Activated CD4-positive, alpha-beta T cell treated with anti-CD3 and anti-CD28 coated beads, Interleukin-2, Interleukin-6, amounts not matched to agents 100 ng/mL and 50 ng/mL, durations not matched to agents 16 hours and 8 hours (primary cell): Measurements from ENCODE around the gene TM4SF4.
A peak's percentile ranks its signal among the peaks of the same experiment; 100 is the strongest.

Experiments used
- DNase-seq: peaks from one replicate; pipeline ENCODE4 v3.0.0-alpha.2; 2020

The TM4SF4 gene

DNA sequence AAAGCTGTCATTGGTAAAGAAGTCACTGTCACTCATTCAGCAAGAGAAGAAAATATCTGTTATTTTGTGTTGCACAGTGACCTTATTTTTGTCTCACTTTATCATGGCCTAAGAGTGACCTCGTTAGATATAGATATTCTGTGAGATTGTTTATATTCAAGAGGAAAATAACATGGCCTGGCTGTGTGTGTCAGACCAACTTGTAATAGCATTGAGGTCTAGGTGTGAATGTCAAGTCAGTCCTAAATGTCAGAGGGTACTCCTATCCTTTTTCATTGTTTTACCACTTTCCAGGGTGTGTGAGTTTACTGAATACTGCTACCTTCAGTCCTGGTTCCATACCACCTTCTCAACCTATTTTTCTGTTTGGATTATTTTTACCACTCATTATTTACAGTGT is 18.5 kb upstream of the TM4SF4 start:
- DNase-seq = no peak

- DNase-seq = no peak
Measured at GRCh38 chr3:149459491-149460059, 14.9 kb upstream of the TM4SF4 start.

DNA sequence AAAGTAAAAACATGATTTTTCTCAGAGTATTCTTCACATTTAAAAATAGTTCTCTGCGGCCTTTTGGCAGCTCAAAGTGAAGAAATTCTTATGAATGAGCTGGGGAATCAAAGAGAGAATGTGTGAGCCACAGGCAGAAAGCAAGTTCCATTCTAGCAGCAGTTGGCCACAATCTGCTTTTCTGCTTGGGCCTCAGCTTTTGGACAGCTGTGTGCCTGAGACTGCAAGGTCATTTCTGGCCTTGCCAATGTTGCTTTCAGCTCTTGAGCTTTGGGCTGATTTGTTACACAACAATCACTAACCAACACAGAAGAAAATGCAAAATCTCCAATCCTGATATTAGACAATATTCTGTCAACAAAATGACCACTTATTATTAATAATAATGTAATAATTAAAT is 14.4 kb upstream of the TM4SF4 start:
- DNase-seq = no peak

GRCh38 chr3:149462051-149462450 is 12.4 kb upstream of the TM4SF4 start:
- no peak for DNase-seq

DNA sequence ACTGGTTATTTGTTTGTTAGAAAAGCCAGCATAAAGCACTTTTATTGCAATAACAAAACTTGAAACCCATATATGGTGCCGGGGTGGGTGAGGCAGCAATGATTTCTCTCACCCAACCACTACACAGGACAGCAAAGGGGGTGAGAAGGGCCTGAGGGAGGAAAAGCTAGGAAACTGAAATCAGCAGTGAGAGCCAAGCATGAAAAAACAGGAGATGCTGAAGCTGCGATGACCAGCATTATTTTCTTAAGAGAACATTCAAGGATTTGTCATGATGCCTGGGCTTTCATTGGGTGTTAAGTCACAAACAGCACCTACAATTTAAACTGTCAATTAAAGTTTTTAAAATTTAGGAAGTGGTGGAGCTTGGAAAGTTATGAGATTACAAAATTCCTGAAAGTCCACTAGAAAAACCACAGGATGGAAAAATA is 11.9 kb upstream of the TM4SF4 start:
- DNase-seq = no peak

- DNase-seq = no peak
Measured at GRCh38 chr3:149463921-149464320, 10.6 kb upstream of the TM4SF4 start.

GRCh38 chr3:149464542-149465328 is 9.8 kb upstream of the TM4SF4 start:
- DNase-seq = no peak

- no peak for DNase-seq
Measured at GRCh38 chr3:149465351-149465883, 9.1 kb upstream of the TM4SF4 start.

DNA sequence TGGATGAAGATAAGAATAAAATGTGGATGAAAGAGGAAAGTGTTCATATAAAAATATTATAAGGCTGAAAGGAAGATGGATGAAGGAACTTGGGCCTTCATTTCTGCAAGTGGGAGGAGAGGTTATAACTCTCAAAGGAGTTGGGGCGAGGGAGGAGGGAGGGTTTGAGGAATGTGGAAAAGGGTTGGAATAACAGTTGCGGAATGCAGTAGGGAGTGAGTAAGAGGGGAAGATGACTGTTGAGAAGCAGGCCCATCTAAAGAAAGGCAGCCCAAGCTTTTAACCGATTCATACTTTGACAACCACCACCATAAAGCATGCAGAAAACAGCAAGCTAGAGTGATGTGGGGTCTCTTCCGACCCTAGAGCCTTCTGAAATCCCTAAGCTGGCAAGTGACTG is 8.3 kb upstream of the TM4SF4 start:
- no peak for DNase-seq

DNA sequence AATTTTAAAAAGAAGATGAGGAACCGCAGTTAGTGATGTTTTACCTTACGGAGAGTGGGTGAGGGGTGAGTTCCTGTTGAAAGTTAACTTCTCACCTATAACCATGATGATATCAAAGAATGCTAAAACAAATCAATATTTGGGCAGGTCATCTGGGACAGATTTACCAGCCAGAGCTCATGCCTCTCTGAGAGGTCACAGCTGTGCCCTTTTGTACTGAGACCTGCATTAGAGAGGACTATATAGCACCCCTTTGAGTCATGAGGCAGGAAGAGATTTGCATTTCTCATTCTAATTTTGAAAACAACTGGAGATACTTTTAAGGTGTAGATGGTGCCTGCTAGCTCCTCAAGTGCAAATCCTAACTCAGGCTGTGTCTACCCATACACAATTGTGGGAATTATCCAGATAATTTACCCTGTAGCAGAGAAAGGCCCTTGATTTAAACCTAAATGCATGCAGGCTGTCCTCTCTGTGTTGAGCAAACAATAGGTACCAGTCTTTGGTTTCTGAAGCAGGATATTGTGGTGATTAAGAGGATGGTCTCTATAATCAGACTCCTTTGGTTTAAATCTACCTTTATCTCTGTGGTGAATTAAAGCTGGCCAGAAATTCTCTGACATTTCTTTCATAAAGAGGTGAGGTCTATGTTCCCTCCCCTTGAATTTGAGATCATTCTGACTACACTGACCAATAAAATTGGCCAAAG is 5.8 kb upstream of the TM4SF4 start:
- DNase-seq = no peak

- DNase-seq = no peak
Measured at GRCh38 chr3:149470381-149470780, 4.1 kb upstream of the TM4SF4 start.

- DNase-seq = no peak
Measured at GRCh38 chr3:149472030-149472797, 2.3 kb upstream of the TM4SF4 start.

GRCh38 chr3:149473357-149474249 is 894 bp upstream of the TM4SF4 start:
- no peak for DNase-seq

DNA sequence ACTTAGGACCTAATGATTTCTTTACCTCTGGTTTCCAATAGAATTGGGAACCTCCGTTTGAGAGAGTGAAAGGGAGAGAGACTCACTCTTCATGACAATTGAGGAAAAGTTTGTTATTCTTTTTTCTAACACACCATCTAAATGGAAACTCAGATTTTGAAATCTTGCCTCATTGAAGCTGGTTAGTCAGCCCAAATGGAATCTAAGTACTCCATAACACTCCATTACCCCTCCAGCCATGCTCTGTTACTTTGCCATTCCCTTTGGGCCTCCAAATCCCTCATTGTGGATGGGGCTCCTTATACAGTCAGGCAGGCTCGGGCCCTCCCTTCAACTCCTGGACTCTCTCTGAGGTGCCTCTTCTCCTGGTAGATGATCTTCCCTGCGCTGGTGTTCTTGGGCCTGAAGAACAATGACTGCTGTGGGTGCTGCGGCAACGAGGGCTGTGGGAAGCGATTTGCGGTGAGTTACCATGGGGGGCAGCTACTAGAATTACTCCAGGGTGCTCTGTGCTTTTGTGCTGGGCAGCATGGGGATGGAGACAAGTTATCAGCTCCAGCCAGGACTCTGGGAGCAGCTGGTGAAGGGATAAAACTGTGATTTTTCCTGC is 1.1 kb downstream of the TM4SF4 start:
- no peak for DNase-seq

GRCh38 chr3:149476225-149476624 is 1.7 kb downstream of the TM4SF4 start:
- no peak for DNase-seq

DNA sequence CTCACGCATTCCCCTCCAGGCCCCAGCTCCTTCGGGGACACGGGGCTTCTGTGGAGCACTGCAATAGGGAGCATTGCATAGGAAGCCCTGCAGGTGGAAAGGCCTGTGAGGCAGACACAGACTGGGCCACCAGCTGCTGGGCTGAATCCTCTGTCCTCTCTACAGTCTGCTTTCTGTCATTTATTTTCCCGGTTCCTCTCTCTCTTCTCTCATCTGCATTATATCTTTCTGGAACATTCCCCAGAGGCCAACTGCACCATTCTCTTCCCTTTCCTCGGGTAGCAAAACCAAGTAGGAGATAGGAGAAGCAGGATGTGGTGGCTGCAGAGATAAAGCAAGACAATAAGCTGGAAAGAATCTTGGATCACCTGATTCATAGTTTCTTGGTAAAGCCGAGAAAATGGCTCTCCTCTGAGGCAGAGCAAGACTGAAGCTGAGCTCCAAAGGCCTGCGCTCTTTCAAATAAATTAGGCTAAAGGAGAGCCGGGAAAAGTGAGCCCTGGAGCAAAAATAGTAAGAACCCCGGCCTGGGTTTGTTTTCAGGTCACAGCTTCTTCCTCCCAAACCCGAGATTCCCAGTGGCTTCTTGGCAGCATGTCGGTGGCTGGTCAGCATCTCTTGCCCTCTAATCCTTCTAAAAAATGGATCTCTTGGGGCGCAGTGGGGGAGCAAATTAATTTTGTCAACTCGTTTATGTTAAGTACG is 5.3 kb downstream of the TM4SF4 start:
- no peak for DNase-seq

- peak; percentile 64 for DNase-seq
Measured at GRCh38 chr3:149480326-149481017, 6.0 kb downstream of the TM4SF4 start.

DNA sequence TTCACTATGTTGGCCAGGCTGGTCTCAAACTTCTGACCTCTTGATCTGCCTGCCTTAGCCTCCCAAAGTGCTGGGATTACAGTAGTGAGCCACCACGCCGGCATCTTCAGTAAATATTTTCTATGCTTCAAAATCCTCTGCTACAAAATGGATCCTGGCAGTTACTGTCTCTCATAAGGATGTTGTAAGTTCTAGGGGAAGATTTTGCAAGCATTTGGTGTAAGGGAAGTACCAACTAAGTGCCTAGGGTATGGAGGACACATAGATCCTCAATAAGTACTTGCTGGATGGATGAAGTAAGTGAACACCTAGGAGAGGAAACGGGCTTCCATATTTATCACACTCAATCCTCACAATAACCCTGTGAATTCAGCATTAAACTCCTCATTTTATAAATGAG is 6.6 kb downstream of the TM4SF4 start:
- no peak for DNase-seq

DNA sequence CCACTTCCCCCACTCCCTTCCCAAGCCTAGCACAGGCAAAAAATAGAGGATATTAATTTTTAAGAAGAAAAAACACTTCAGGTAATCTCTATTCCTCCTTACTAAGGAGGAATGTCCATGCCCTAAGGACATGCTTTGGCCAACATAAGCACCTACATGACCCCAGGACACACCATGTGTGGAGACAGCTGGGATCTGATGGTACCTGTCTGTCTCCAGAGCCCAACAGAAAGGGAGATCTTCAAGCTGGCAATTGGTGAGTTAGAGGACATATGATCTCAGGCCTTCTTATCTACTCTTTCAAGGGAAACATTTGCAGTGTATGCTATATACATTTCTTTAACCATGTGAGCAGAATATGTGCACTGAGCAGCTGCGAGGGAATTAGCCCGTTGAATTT is 7.0 kb downstream of the TM4SF4 start:
- DNase-seq = no peak

DNA sequence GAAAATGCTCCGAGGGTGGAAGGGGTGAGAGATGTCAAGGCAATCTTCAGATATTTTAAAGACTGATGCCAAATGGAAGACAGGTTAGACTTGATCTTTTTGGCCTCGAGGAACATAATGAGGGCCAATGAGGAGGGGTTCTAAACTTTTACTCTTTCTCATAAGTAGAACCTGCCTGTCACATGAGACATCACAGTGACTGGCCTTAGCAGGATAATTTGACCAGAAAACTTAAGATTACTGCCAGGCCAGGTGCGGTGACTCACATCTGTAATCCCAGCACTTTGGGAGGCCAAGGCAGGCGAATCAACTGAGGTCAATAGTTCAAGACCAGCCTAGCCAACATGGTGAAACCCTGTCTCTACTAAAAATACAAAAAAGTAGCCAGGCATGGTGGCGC is 12.2 kb downstream of the TM4SF4 start:
- DNase-seq = no peak
